ENCODE results near the gene KNG1. TPM values are rescaled to one million over a fixed set of nuclear protein-coding genes. Genes with fewer than 3 reads are reported as not detected.
"Not testable (repeated sequence)": the region's sequence is repeated elsewhere in the genome, so short reads cannot be mapped to it uniquely, and the experiment has no call there.

Gene KNG1
- total RNA-seq, 6 experiments from 2014 or later, result 432 to 1,537 (median 1,171) TPM

DNA sequence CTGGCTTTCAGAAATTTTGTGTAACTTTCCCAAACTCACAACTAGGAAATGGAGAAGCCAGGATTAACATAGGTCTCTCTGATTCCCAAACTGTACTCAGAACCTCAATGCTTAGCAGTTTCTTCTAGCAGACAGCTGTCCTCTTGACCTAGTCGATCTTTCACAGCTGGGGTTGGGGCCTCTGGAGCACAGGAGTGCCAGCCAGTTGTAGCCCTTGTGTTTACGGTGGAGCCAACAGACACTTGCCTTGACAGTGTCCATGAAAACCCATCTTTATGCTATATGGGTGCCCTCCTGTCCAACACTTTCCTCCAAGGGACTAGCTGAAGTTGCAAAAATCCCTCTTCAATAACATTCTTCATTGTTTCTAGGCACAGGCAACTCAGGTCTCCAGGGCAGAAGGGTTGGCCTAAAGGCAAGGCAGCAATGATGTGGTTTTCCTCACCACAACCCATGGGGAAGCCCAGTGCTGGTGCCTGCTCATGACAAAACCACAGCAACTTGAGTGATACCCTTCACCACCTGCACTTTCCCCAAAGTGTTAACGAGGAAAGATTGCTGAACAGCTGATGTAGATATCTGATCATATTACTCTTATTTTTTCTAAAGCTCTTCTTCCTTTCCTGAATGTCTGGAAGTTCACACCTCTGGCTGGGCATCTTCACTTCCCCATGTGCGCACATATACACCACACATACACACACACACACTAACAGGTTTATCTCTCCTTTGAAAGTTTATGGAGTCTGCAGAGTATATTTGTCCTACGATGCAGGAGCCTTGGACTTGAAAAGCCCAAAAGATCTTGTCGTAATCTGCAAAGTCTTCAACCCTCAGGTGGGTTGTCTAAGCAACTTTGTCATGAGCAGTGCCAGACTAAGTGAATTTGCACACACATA lies 11.0 kb upstream of the KNG1 start:
- TF ChIP-seq, protein P1, sequence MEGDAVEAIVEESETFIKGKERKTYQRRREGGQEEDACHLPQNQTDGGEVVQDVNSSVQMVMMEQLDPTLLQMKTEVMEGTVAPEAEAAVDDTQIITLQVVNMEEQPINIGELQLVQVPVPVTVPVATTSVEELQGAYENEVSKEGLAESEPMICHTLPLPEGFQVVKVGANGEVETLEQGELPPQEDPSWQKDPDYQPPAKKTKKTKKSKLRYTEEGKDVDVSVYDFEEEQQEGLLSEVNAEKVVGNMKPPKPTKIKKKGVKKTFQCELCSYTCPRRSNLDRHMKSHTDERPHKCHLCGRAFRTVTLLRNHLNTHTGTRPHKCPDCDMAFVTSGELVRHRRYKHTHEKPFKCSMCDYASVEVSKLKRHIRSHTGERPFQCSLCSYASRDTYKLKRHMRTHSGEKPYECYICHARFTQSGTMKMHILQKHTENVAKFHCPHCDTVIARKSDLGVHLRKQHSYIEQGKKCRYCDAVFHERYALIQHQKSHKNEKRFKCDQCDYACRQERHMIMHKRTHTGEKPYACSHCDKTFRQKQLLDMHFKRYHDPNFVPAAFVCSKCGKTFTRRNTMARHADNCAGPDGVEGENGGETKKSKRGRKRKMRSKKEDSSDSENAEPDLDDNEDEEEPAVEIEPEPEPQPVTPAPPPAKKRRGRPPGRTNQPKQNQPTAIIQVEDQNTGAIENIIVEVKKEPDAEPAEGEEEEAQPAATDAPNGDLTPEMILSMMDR (IDR thresholded peaks at IDR 0.05), result no peak
- no peak for TF ChIP-seq POLR2A (IDR thresholded peaks at IDR 0.05)
- ATAC-seq (no peak), DNase-seq (no peak)
- WGBS (ENCODE audit: insufficient coverage, low coverage, low lambda C conversion rate, missing lambda C conversion rate), result 65% methylated on average over 5 of the region's 6 CpGs
- H3K4me3 ChIP-seq, result no peak overlapping the region
- H3K36me3 ChIP-seq, result no peaks in the 10 kb centered on the region
- intact Hi-C loops (cut with DNase I), result no loop called here
- no peaks in the 10 kb centered on the region for H3K4me1 ChIP-seq
- no peak overlapping the region for H3K27ac ChIP-seq
- H3K27me3 ChIP-seq, result no peaks in the 10 kb centered on the region
- no peaks in the 10 kb centered on the region for H3K9me3 ChIP-seq

DNA sequence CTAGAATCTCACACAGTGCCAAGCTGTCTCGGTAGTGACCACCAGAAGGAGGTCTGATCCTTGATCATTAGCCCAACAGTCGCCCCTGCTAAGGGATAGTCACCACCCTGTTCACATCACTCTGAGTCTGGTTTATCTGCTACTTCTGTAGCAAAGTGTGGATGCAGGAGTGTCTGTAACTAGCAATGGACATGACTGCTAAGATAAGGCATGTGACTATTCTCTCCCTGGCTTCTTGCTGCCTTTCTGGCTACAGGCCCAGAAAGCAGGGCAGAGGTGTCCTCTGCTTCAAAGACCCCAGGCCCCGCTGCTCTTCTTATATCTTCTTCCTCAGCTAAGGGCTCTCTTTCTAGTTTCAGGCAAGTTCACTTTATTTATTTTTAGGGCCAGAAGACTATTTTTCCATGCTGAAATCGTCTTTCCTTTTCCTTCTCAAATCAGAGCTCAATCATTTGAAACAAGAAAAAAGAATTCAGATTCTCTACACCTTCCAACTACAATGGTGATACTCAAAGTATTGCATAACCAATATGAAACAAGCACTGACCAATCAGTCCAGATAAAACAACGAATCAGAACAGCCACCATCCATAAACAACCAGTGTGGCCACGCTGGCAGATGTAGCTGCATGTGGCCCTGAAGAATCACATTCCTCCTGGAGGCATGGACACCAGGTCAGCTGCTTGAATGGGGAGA lies 8.0 kb upstream of the KNG1 start:
- intact Hi-C loops (cut with DNase I), result no loop called here
- Histone ChIP-seq H3K9me3 (no peaks in the 10 kb centered on the region), H3K4me3 (no peak overlapping the region), H3K27ac (no peak overlapping the region), H3K36me3 (no peaks in the 10 kb centered on the region), H3K4me1 (no peaks in the 10 kb centered on the region), H3K27me3 (no peaks in the 10 kb centered on the region)
- 70% methylated on average over 4 of the region's 6 CpGs for WGBS (ENCODE audit: insufficient coverage, low coverage, low lambda C conversion rate, missing lambda C conversion rate)
- ATAC-seq (no peak), DNase-seq (no peak)
- TF ChIP-seq, protein P1 (IDR thresholded peaks at IDR 0.05), result no peak
- no peak for TF ChIP-seq POLR2A (IDR thresholded peaks at IDR 0.05)

DNA sequence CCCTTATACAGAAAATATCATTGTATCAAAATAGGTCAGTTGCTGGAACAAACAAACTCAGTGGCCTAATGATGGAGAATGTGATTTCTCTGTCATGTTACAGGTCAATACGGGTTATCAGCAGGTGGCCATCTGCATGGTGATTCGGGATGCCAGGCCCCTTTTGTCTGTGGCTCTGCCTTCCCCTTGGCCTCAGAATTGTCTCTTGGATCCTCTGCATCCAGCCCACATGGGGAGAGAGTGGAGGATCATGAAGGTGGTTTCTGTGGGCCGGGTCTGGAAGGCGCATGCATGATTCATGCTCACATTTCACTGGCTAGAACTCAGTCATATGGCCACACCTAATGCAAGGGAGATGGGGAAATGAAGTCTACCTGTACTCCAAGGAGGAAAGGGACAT lies 6.5 kb upstream of the KNG1 start:
- H3K4me1 ChIP-seq; H3K36me3 ChIP-seq; H3K4me3 ChIP-seq; ATAC-seq; intact Hi-C loops (cut with DNase I); H3K27me3 ChIP-seq; H3K27ac ChIP-seq; DNase-seq; H3K9me3 ChIP-seq: not testable (repeated sequence)
- 63% methylated on average over 4 of the region's 4 CpGs for WGBS (ENCODE audit: insufficient coverage, low coverage, low lambda C conversion rate, missing lambda C conversion rate)

DNA sequence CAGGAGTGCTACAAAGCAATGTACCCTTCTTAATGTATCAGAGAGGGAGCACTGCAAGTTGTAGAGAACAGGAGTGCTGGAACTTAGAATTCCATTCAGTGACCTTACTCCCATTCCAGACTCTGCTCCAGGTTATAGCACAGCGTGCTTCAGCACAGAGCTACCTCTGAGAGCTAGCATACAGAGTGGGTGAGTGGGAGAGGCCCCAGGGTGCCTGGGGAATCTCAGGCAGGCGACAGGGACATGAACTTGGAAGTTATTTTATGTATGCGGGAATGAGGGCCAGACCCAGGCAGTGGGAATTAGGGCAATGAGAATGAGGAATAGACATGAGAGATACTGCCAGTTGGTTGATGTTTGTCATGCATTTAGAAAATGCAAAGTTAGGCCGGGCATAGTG lies 3.7 kb upstream of the KNG1 start:
- intact Hi-C loops (cut with DNase I), result no loop called here
- no peak for DNase-seq
- TF ChIP-seq POLR2A (IDR thresholded peaks at IDR 0.05), result no peak
- TF ChIP-seq, protein P1 (IDR thresholded peaks at IDR 0.05), result no peak
- no peaks in the 10 kb centered on the region for H3K9me3 ChIP-seq
- ATAC-seq, result no peak
- H3K4me1 ChIP-seq, result peaks cover 0 to 11% (median 3%) of the 10 kb centered on the region in 4 donors
- no peak overlapping the region for H3K27ac ChIP-seq
- H3K27me3 ChIP-seq, result no peaks in the 10 kb centered on the region
- WGBS (ENCODE audit: insufficient coverage, low coverage, low lambda C conversion rate, missing lambda C conversion rate), result 71% methylated on average over 3 of the region's 4 CpGs
- H3K4me3 ChIP-seq, result no peak overlapping the region
- no peaks in the 10 kb centered on the region for H3K36me3 ChIP-seq
